Measurements from ENCODE around the gene ASB13.

- TF ChIP-seq CTCF (IDR thresholded peaks at IDR 0.05): no peak
- TF ChIP-seq POLR2A (IDR thresholded peaks at IDR 0.05): no peak
Measured at GRCh38 chr10:5589011-5589660, 77.3 kb downstream of the ASB13 start.
